ENCODE data around the gene SCAPER.

DNA sequence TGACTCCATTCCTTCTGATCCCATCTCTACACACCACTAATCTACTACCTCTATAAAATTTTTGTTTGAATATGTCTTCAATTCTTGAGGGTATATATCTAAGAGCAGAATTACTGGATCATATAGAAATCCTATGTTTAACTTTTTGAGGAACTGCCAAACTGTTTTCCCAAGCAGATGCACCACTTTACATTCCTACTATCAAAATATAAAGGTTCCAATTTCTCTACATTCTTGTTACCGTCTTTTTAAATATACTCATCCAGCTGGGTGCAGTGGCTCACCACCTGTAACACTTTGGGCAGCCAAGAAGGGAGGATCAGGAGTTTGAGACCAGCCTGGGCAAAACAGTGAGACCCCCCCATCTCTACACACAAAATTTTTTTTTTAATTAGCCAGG, 268.0 kb downstream of the SCAPER start:
- TF ChIP-seq SIN3A (IDR thresholded peaks at IDR 0.05; ENCODE audit: borderline replicate concordance, insufficient read depth, low read depth, low read length), result no peak
- no peak for TF ChIP-seq POLR2AphosphoS5 (IDR thresholded peaks at IDR 0.05; ENCODE audit: low read depth, low read length)
